K562 (cell line): ENCODE data around the gene KCTD7. TPM values are rescaled to one million over a fixed set of nuclear protein-coding genes. Genes with fewer than 3 reads are reported as not detected.

Source experiments
- ARHGAP35 ChIP-seq: fragments of 450-650 bp; IDR thresholded peaks from 2 replicates; pipeline ENCODE4 v1.6.1; 2018; ENCODE audit not compliant: partially characterized antibody
- CBFA2T3 ChIP-seq: fragments of 450-650 bp; IDR thresholded peaks from 2 replicates; pipeline ENCODE4 v1.6.1; 2017
- CBX3 ChIP-seq, 2 experiments: IDR thresholded peaks; 1 replicate in 1 of 2; 2 replicates in 1 of 2; pipeline ENCODE4 v1.6.1; 2012; ENCODE audit warnings: inconsistent platforms in 2 of 2, low read length in 2 of 2, borderline replicate concordance in 1 of 2, control low read depth in 1 of 2
- CLOCK ChIP-seq: fragments of 250-450 bp; sonication (Bioruptor Pico); IDR thresholded peaks from 2 replicates; pipeline ENCODE4 v1.4.0; 2020; ENCODE audit warnings: mild to moderate bottlenecking, moderate library complexity, borderline replicate concordance
- HMGN3 ChIP-seq: IDR thresholded peaks from 2 replicates; pipeline ENCODE4 v1.6.1; 2011; ENCODE audit warnings: borderline replicate concordance, low read depth, mild to moderate bottlenecking, mixed read lengths, low read length; ENCODE audit not compliant: insufficient read length; ENCODE audit errors: extremely low read depth
- HOXB6 ChIP-seq: fragments of 250-450 bp; sonication (Bioruptor Pico); IDR thresholded peaks from 2 replicates; pipeline ENCODE4 v1.5.1; 2022; ENCODE audit warnings: mild to moderate bottlenecking, borderline replicate concordance
- JUND ChIP-seq, 2 experiments: IDR thresholded peaks; 2 replicates in 1 of 2; 3 replicates in 1 of 2; pipeline ENCODE4 v1.6.1; 2011; ENCODE audit warnings: borderline replicate concordance in 2 of 2, low read depth in 2 of 2, low read length in 2 of 2, improper control_type of control experiment in 1 of 2, missing biosample characterization in 1 of 2, missing genetic modification characterization in 1 of 2, missing genetic modification reagents in 1 of 2
- MTA2 ChIP-seq: fragments of 450-650 bp; IDR thresholded peaks from 2 replicates; pipeline ENCODE4 v1.6.1; 2016; ENCODE audit warnings: low read depth
- NFRKB ChIP-seq: fragments of 450-650 bp; IDR thresholded peaks from 2 replicates; pipeline ENCODE4 v1.6.1; 2016; ENCODE audit warnings: low read depth
- PCBP2 ChIP-seq: fragments of 200-400 bp; formaldehyde crosslinking; IDR thresholded peaks from 2 replicates; pipeline ENCODE4 v1.6.1; 2018; ENCODE audit warnings: low read length, low read depth, mild to moderate bottlenecking, moderate library complexity; ENCODE audit not compliant: poor library complexity, severe bottlenecking
- PML ChIP-seq: IDR thresholded peaks from 2 replicates; pipeline ENCODE4 v1.6.1; 2012; ENCODE audit warnings: low read length, inconsistent platforms
- RAD51 ChIP-seq: fragments of 450-650 bp; IDR thresholded peaks from 2 replicates; pipeline ENCODE4 v1.7.1; 2016; ENCODE audit warnings: low read depth, mild to moderate bottlenecking, borderline replicate concordance
- RBM39 ChIP-seq: fragments of 200-400 bp; formaldehyde crosslinking; optimal IDR thresholded peaks from 2 replicates; pipeline ENCODE3; 2018; ENCODE audit warnings: low read depth, low read length
- RFX7 ChIP-seq: fragments of 250-450 bp; sonication (Bioruptor Pico); IDR thresholded peaks from 2 replicates; pipeline ENCODE4 v1.5.1; 2021; ENCODE audit warnings: mild to moderate bottlenecking
- SIRT6 ChIP-seq: IDR thresholded peaks from one replicate; pipeline ENCODE4 v1.6.1; 2012; ENCODE audit warnings: low read depth, mild to moderate bottlenecking, control low read depth, inconsistent platforms, low read length, moderate library complexity
- SREBF2 ChIP-seq: sonication (generic); formaldehyde crosslinking; IDR thresholded peaks from 2 replicates; pipeline ENCODE4 v1.4.0; 2020; ENCODE audit warnings: mild to moderate bottlenecking, missing genetic modification reagents
- YBX1 ChIP-seq: fragments of 450-650 bp; IDR thresholded peaks from 2 replicates; pipeline ENCODE4 v1.7.1; 2016; ENCODE audit warnings: mild to moderate bottlenecking
- ZBTB7A ChIP-seq: IDR thresholded peaks from 2 replicates; pipeline ENCODE4 v1.6.1; 2011; ENCODE audit warnings: low read depth, mild to moderate bottlenecking, low read length, moderate library complexity, borderline replicate concordance; ENCODE audit not compliant: control insufficient read depth
- ZNF347 ChIP-seq: fragments of 450-650 bp; formaldehyde crosslinking; IDR thresholded peaks from 2 replicates; pipeline ENCODE4 v1.4.0; 2020; ENCODE audit warnings: low read depth, mild to moderate bottlenecking, moderate library complexity
- ZNF408 ChIP-seq: fragments of 250-450 bp; sonication (Bioruptor Pico); IDR thresholded peaks from 2 replicates; pipeline ENCODE4 v1.4.0; 2020; ENCODE audit warnings: low read depth, mild to moderate bottlenecking, moderate library complexity
- ZNF830 ChIP-seq: fragments of 250-450 bp; sonication (Bioruptor Pico); IDR thresholded peaks from 2 replicates; pipeline ENCODE4 v1.5.0; 2021; ENCODE audit warnings: mild to moderate bottlenecking
- polyA plus RNA-seq, 8 experiments: library from polyadenylated mRNA; depleted of rRNA in 4 of 8; stranded (reverse) in 5 of 8; unstranded in 3 of 8; fragments of >200 nt; fragmentation: Nextera tagmentation in 2 of 8; fragmentation: Illumina TruSeq in 1 of 8; extraction: Ambion mirVana in 2 of 8; extraction: Trizol in 1 of 8; gene quantifications; 2 replicates each; pipeline versions ENCODE4 v1.2.1 to v1.2.3, GENCODE V29; 2011 to 2014; ENCODE audit warnings: inconsistent platforms in 1 of 8, missing spikeins in 1 of 8
- total RNA-seq, 7 experiments: library from RNA; depleted of rRNA in 6 of 7; stranded (reverse); fragments of >200 nt in 6 of 7; fragmentation: Illumina TruSeq in 2 of 7; extraction: Trizol in 2 of 7; gene quantifications; 2 replicates each; pipeline versions ENCODE4 v1.2.1 to v1.2.3, GENCODE V29; 2011 to 2021; ENCODE audit warnings: low replicate concordance in 1 of 7
- TF ChIP-seq, protein P1 (sequence below): IDR thresholded peaks from 2 replicates; pipeline ENCODE4 v1.6.1; 2012; ENCODE audit warnings: low read depth, low read length, improper control_type of control experiment, borderline replicate concordance
- TF ChIP-seq, protein P2 (sequence below): IDR thresholded peaks from 2 replicates; pipeline ENCODE4 v1.6.1; 2011; ENCODE audit not compliant: insufficient read length; ENCODE audit errors: extremely low read depth
- TF ChIP-seq, protein P3 (sequence below): fragments of 450-650 bp; formaldehyde crosslinking; IDR thresholded peaks from 2 replicates; pipeline ENCODE4 v1.4.0; 2020; ENCODE audit warnings: mild to moderate bottlenecking, moderate library complexity

The KCTD7 gene
- total and polyA plus RNA-seq, 9 of the 15 experiments (the other 6 are each of a cell fraction or from before 2014, with no cell fraction given), result 1.5 to 26.0 (median 9.0) TPM

GRCh38 chr7:66639773-66640172 is 11.1 kb downstream of the KCTD7 start (continued):
- TF ChIP-seq RBM39 (peak; percentile 75), CBX3 (IDR thresholded peaks at IDR 0.05; ENCODE audit: borderline replicate concordance in 1 of 2, low read length in 2 of 2) (peak in 1 of 2 experiments; percentile 64; a peak in 1 of 3 replicates), SREBF2 (CRISPR knock-in tag) (no peak), HMGN3 (no peak), ARHGAP35 (no peak), ZNF408 (CRISPR knock-in tag) (no peak), SIRT6 (no peak), ZBTB7A (no peak), NFRKB (no peak), CLOCK (no peak), HOXB6 (CRISPR knock-in tag) (no peak), PCBP2 (no peak), CBFA2T3 (peak; percentile 97), RAD51 (peak; percentile 6; the same call in 1 of the 2 replicates), PML (peak; percentile 92), JUND (IDR thresholded peaks at IDR 0.05; ENCODE audit: borderline replicate concordance, low read depth, low read length) (peak; percentile 61; the same call in 1 of the 2 replicates), JUND (tag; IDR thresholded peaks at IDR 0.05; ENCODE audit: borderline replicate concordance, low read depth, low read length) (no peak; the same call in 2 of the 3 replicates), ZNF830 (CRISPR knock-in tag) (no peak), MTA2 (peak; percentile 91), YBX1 (no peak), ZNF347 (no peak), RFX7 (CRISPR knock-in tag) (no peak)
- TF ChIP-seq, protein P1, sequence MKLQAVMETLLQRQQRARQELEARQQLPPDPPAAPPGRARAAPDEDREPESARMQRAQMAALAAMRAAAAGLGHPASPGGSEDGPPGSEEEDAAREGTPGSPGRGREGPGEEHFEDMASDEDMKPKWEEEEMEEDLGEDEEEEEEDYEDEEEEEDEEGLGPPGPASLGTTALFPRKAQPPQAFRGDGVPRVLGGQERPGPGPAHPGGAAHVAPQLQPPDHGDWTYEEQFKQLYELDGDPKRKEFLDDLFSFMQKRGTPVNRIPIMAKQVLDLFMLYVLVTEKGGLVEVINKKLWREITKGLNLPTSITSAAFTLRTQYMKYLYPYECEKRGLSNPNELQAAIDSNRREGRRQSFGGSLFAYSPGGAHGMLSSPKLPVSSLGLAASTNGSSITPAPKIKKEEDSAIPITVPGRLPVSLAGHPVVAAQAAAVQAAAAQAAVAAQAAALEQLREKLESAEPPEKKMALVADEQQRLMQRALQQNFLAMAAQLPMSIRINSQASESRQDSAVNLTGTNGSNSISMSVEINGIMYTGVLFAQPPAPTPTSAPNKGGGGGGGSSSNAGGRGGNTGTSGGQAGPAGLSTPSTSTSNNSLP, result no peak
- TF ChIP-seq, protein P2, sequence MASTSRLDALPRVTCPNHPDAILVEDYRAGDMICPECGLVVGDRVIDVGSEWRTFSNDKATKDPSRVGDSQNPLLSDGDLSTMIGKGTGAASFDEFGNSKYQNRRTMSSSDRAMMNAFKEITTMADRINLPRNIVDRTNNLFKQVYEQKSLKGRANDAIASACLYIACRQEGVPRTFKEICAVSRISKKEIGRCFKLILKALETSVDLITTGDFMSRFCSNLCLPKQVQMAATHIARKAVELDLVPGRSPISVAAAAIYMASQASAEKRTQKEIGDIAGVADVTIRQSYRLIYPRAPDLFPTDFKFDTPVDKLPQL, result no peak
- TF ChIP-seq, protein P3, sequence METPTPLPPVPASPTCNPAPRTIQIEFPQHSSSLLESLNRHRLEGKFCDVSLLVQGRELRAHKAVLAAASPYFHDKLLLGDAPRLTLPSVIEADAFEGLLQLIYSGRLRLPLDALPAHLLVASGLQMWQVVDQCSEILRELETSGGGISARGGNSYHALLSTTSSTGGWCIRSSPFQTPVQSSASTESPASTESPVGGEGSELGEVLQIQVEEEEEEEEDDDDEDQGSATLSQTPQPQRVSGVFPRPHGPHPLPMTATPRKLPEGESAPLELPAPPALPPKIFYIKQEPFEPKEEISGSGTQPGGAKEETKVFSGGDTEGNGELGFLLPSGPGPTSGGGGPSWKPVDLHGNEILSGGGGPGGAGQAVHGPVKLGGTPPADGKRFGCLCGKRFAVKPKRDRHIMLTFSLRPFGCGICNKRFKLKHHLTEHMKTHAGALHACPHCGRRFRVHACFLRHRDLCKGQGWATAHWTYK (CRISPR knock-in tag), result no peak
